ENCODE measurements around the gene PEX14. TPM values are rescaled to one million over a fixed set of nuclear protein-coding genes. Genes with fewer than 3 reads are reported as not detected.

Gene PEX14
- total RNA-seq, 1 donor, result 17.3 TPM

GRCh38 chr1:10656431-10656830 is 181.7 kb downstream of the PEX14 start:
- TF ChIP-seq CTCF (IDR thresholded peaks at IDR 0.05; ENCODE audit: insufficient read depth, low read depth, low read length), result no peak
- no peak overlapping the region for H3K4me3 ChIP-seq (ENCODE audit: low read depth, low read length)
- DNase-seq (ENCODE audit: low read depth), result no peak

GRCh38 chr1:10657088-10657847 is 182.5 kb downstream of the PEX14 start:
- H3K4me3 ChIP-seq (ENCODE audit: low read depth, low read length), result no peak overlapping the region
- no peak for TF ChIP-seq CTCF (IDR thresholded peaks at IDR 0.05; ENCODE audit: insufficient read depth, low read depth, low read length)
- no peak for DNase-seq (ENCODE audit: low read depth)

- DNase-seq (ENCODE audit: low read depth), result no peak
- no peak for TF ChIP-seq CTCF (IDR thresholded peaks at IDR 0.05; ENCODE audit: insufficient read depth, low read depth, low read length)
- H3K4me3 ChIP-seq (ENCODE audit: low read depth, low read length), result no peak overlapping the region
Observed at GRCh38 chr1:10658396-10659066, 183.8 kb downstream of the PEX14 start.

- DNase-seq (ENCODE audit: low read depth), result no peak
- TF ChIP-seq CTCF (IDR thresholded peaks at IDR 0.05; ENCODE audit: insufficient read depth, low read depth, low read length), result no peak
Observed at GRCh38 chr1:10659218-10659617, 184.5 kb downstream of the PEX14 start.

GRCh38 chr1:10659646-10660540 is 185.1 kb downstream of the PEX14 start:
- DNase-seq (ENCODE audit: low read depth), result no peak
- no peak overlapping the region for H3K4me3 ChIP-seq (ENCODE audit: low read depth, low read length)
- TF ChIP-seq CTCF (IDR thresholded peaks at IDR 0.05; ENCODE audit: insufficient read depth, low read depth, low read length), result no peak

More at GRCh38 chr1:10659218-10659617, 184.5 kb downstream of the PEX14 start:
- H3K4me3 ChIP-seq (ENCODE audit: low read depth, low read length), result no peak overlapping the region

- TF ChIP-seq CTCF (IDR thresholded peaks at IDR 0.05; ENCODE audit: insufficient read depth, low read depth, low read length), result no peak
- no peak for DNase-seq (ENCODE audit: low read depth)
- H3K4me3 ChIP-seq (ENCODE audit: low read depth, low read length), result no peak overlapping the region
Observed at GRCh38 chr1:10661453-10661852, 186.7 kb downstream of the PEX14 start.

All from fibroblast of villous mesenchyme (primary cell).